ENCODE data around the gene ZMYND11.
A peak's percentile ranks its signal among the peaks of the same experiment; 100 is the strongest.
"Not testable (repeated sequence)": the region's sequence is repeated elsewhere in the genome, so short reads cannot be mapped to it uniquely, and the experiment has no call there.

ZMYND11 gene

GRCh38 chr10:132946-133898, 2.0 kb upstream of the ZMYND11 start:
- DNase-seq (ENCODE audit: low spot score), result no peak

GRCh38 chr10:134247-135131, 766 bp upstream of the ZMYND11 start:
- peak; percentile 21 for DNase-seq (ENCODE audit: low spot score)

- peak; percentile 63 for DNase-seq (ENCODE audit: low spot score)
These were observed 578 bp downstream of the ZMYND11 start for GRCh38 chr10:135601-136464.

GRCh38 chr10:136465-136762, 1.2 kb downstream of the ZMYND11 start:
- no peak for DNase-seq (ENCODE audit: low spot score)

- DNase-seq (ENCODE audit: low spot score), result peak; percentile 46
These were observed 1.8 kb downstream of the ZMYND11 start for GRCh38 chr10:137031-137430.

GRCh38 chr10:137606-138005, 2.4 kb downstream of the ZMYND11 start:
- no peak for DNase-seq (ENCODE audit: low spot score)

GRCh38 chr10:142371-142770, 7.1 kb downstream of the ZMYND11 start:
- no peak for DNase-seq (ENCODE audit: low spot score)

- DNase-seq (ENCODE audit: low spot score), result no peak
These were observed 17.7 kb downstream of the ZMYND11 start for GRCh38 chr10:152915-153314.

- DNase-seq (ENCODE audit: low spot score), result no peak
These were observed 19.1 kb downstream of the ZMYND11 start for GRCh38 chr10:154348-154747.

GRCh38 chr10:167383-167782, 32.1 kb downstream of the ZMYND11 start:
- no peak for DNase-seq (ENCODE audit: low spot score)

- DNase-seq (ENCODE audit: low spot score), result no peak
These were observed 38.5 kb downstream of the ZMYND11 start for GRCh38 chr10:173741-174140.

- DNase-seq (ENCODE audit: low spot score), result no peak
These were observed 41.4 kb downstream of the ZMYND11 start for GRCh38 chr10:176677-177076.

GRCh38 chr10:178208-178607, 43.0 kb downstream of the ZMYND11 start:
- peak; percentile 19 for DNase-seq (ENCODE audit: low spot score)

- DNase-seq (ENCODE audit: low spot score), result no peak
These were observed 43.5 kb downstream of the ZMYND11 start for GRCh38 chr10:178723-179122.

- no peak for DNase-seq (ENCODE audit: low spot score)
These were observed 47.4 kb downstream of the ZMYND11 start for GRCh38 chr10:182441-183201.

- DNase-seq (ENCODE audit: low spot score), result no peak
These were observed 48.9 kb downstream of the ZMYND11 start for GRCh38 chr10:184174-184573.

GRCh38 chr10:184911-185310, 49.7 kb downstream of the ZMYND11 start:
- no peak for DNase-seq (ENCODE audit: low spot score)

- not testable (repeated sequence) for DNase-seq (ENCODE audit: low spot score)
These were observed 50.3 kb downstream of the ZMYND11 start for GRCh38 chr10:185571-185970.

- DNase-seq (ENCODE audit: low spot score), result no peak
These were observed 51.7 kb downstream of the ZMYND11 start for GRCh38 chr10:186911-187310.

GRCh38 chr10:188546-188945, 53.3 kb downstream of the ZMYND11 start:
- no peak for DNase-seq (ENCODE audit: low spot score)

- no peak for DNase-seq (ENCODE audit: low spot score)
These were observed 55.0 kb downstream of the ZMYND11 start for GRCh38 chr10:190216-190615.

Data from CD4-positive, alpha-beta T cell treated with Interleukin-2 at 100 ng/mL for 4 hours (primary cell).